Measurements from ENCODE around the gene CARD14. TPM values are rescaled to one million over a fixed set of nuclear protein-coding genes. Genes with fewer than 3 reads are reported as not detected.

CARD14 gene
- total and polyA plus RNA-seq, 2 of the 13 experiments (the other 11 are each of a cell fraction or from before 2014, with no cell fraction given), result 0.11 TPM; not detected in 1

DNA sequence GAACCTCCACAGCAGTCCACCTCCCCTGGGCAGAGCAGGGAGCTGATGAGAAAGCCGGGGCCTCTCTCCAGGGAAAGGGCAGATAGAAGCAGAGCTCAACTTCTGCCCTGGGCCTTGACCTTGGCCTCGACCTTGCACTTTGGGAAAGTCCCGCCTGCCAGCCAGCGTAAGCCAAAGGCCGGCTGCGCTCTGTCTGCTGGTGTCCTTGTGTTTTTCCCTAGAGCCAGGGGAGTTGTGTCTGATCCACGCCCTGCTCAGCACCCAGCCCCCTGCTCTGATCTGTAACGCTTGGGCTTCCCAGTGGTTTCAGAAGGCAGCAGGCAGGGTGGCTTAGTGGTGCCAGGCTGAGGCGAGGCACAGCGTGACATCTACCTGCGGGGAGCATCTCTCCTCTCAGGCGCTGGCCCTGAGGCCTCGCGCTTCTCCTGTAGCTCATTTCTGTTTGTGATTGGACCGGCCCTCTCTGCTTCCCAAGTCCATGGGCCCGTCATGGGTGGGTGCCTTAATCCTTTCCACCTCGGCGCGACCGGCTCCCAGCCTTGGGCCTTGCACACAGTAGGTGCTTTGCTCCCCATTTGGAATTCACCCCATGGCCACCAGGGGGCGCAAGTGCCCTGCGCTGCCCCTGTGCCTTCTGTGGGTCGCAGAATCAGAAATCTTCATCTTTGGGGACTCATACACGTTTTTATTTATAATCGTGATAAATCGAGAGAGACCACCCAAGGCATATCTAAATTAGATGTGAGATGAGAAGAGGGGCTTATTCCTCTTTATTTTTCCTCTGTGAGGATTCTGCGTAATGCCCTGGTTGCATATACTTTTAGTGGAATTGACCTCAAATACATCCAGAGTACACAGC is 26.1 kb downstream of the CARD14 start (continued):
- TF ChIP-seq, protein P1, sequence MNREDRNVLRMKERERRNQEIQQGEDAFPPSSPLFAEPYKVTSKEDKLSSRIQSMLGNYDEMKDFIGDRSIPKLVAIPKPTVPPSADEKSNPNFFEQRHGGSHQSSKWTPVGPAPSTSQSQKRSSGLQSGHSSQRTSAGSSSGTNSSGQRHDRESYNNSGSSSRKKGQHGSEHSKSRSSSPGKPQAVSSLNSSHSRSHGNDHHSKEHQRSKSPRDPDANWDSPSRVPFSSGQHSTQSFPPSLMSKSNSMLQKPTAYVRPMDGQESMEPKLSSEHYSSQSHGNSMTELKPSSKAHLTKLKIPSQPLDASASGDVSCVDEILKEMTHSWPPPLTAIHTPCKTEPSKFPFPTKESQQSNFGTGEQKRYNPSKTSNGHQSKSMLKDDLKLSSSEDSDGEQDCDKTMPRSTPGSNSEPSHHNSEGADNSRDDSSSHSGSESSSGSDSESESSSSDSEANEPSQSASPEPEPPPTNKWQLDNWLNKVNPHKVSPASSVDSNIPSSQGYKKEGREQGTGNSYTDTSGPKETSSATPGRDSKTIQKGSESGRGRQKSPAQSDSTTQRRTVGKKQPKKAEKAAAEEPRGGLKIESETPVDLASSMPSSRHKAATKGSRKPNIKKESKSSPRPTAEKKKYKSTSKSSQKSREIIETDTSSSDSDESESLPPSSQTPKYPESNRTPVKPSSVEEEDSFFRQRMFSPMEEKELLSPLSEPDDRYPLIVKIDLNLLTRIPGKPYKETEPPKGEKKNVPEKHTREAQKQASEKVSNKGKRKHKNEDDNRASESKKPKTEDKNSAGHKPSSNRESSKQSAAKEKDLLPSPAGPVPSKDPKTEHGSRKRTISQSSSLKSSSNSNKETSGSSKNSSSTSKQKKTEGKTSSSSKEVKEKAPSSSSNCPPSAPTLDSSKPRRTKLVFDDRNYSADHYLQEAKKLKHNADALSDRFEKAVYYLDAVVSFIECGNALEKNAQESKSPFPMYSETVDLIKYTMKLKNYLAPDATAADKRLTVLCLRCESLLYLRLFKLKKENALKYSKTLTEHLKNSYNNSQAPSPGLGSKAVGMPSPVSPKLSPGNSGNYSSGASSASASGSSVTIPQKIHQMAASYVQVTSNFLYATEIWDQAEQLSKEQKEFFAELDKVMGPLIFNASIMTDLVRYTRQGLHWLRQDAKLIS (CRISPR knock-in tag; IDR thresholded peaks at IDR 0.05), result no peak
- TF ChIP-seq NFRKB (IDR thresholded peaks at IDR 0.05) (no peak), ZNF543 (CRISPR knock-in tag; IDR thresholded peaks at IDR 0.05) (0 out of 2 replicates have a peak, but pooled peaks have one; percentile 17), PRMT3 (CRISPR knock-in tag; IDR thresholded peaks at IDR 0.05; ENCODE audit: borderline replicate concordance, low read depth) (no peak), SMYD3 (CRISPR knock-in tag; IDR thresholded peaks at IDR 0.05) (no peak), ZMYM3 (CRISPR knock-in tag; IDR thresholded peaks at IDR 0.05) (0 out of 2 replicates have a peak, but pooled peaks have one; percentile 23), ZNF563 (CRISPR knock-in tag; IDR thresholded peaks at IDR 0.05) (no peak), PAWR (CRISPR knock-in tag; IDR thresholded peaks at IDR 0.05; ENCODE audit: borderline replicate concordance) (no peak), ZBTB21 (CRISPR knock-in tag; IDR thresholded peaks at IDR 0.05) (no peak), REXO4 (CRISPR knock-in tag; IDR thresholded peaks at IDR 0.05; ENCODE audit: borderline replicate concordance) (no peak), HES4 (CRISPR knock-in tag; IDR thresholded peaks at IDR 0.05; ENCODE audit: borderline replicate concordance) (no peak)
- TF ChIP-seq, protein P2, sequence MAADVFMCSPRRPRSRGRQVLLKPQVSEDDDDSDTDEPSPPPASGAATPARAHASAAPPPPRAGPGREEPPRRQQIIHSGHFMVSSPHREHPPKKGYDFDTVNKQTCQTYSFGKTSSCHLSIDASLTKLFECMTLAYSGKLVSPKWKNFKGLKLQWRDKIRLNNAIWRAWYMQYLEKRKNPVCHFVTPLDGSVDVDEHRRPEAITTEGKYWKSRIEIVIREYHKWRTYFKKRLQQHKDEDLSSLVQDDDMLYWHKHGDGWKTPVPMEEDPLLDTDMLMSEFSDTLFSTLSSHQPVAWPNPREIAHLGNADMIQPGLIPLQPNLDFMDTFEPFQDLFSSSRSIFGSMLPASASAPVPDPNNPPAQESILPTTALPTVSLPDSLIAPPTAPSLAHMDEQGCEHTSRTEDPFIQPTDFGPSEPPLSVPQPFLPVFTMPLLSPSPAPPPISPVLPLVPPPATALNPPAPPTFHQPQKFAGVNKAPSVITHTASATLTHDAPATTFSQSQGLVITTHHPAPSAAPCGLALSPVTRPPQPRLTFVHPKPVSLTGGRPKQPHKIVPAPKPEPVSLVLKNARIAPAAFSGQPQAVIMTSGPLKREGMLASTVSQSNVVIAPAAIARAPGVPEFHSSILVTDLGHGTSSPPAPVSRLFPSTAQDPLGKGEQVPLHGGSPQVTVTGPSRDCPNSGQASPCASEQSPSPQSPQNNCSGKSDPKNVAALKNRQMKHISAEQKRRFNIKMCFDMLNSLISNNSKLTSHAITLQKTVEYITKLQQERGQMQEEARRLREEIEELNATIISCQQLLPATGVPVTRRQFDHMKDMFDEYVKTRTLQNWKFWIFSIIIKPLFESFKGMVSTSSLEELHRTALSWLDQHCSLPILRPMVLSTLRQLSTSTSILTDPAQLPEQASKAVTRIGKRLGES (CRISPR knock-in tag; IDR thresholded peaks at IDR 0.05; ENCODE audit: borderline replicate concordance), result no peak
- TF ChIP-seq, protein P3, sequence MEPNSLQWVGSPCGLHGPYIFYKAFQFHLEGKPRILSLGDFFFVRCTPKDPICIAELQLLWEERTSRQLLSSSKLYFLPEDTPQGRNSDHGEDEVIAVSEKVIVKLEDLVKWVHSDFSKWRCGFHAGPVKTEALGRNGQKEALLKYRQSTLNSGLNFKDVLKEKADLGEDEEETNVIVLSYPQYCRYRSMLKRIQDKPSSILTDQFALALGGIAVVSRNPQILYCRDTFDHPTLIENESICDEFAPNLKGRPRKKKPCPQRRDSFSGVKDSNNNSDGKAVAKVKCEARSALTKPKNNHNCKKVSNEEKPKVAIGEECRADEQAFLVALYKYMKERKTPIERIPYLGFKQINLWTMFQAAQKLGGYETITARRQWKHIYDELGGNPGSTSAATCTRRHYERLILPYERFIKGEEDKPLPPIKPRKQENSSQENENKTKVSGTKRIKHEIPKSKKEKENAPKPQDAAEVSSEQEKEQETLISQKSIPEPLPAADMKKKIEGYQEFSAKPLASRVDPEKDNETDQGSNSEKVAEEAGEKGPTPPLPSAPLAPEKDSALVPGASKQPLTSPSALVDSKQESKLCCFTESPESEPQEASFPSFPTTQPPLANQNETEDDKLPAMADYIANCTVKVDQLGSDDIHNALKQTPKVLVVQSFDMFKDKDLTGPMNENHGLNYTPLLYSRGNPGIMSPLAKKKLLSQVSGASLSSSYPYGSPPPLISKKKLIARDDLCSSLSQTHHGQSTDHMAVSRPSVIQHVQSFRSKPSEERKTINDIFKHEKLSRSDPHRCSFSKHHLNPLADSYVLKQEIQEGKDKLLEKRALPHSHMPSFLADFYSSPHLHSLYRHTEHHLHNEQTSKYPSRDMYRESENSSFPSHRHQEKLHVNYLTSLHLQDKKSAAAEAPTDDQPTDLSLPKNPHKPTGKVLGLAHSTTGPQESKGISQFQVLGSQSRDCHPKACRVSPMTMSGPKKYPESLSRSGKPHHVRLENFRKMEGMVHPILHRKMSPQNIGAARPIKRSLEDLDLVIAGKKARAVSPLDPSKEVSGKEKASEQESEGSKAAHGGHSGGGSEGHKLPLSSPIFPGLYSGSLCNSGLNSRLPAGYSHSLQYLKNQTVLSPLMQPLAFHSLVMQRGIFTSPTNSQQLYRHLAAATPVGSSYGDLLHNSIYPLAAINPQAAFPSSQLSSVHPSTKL (CRISPR knock-in tag; IDR thresholded peaks at IDR 0.05), result peak; percentile 75
- TF ChIP-seq, protein P4, sequence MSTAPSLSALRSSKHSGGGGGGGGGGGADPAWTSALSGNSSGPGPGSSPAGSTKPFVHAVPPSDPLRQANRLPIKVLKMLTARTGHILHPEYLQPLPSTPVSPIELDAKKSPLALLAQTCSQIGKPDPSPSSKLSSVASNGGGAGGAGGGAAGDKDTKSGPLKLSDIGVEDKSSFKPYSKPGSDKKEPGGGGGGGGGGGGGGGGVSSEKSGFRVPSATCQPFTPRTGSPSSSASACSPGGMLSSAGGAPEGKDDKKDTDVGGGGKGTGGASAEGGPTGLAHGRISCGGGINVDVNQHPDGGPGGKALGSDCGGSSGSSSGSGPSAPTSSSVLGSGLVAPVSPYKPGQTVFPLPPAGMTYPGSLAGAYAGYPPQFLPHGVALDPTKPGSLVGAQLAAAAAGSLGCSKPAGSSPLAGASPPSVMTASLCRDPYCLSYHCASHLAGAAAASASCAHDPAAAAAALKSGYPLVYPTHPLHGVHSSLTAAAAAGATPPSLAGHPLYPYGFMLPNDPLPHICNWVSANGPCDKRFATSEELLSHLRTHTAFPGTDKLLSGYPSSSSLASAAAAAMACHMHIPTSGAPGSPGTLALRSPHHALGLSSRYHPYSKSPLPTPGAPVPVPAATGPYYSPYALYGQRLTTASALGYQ (CRISPR knock-in tag; IDR thresholded peaks at IDR 0.05), result no peak
